GM12891 (cell line): ENCODE measurements around the gene SLC23A3.

ENCODE experiments used
- POLR2A ChIP-seq: IDR thresholded peaks from 2 replicates; pipeline ENCODE4 v1.6.1; 2011; ENCODE audit warnings: low read depth, low read length, control low read depth
- POLR2AphosphoS5 ChIP-seq: IDR thresholded peaks from 2 replicates; pipeline ENCODE4 v1.6.1; 2011; ENCODE audit warnings: low read depth, low read length, control low read depth
- TAF1 ChIP-seq: IDR thresholded peaks from 2 replicates; pipeline ENCODE4 v1.6.1; 2011; ENCODE audit warnings: low read depth, low read length, control low read depth

DNA sequence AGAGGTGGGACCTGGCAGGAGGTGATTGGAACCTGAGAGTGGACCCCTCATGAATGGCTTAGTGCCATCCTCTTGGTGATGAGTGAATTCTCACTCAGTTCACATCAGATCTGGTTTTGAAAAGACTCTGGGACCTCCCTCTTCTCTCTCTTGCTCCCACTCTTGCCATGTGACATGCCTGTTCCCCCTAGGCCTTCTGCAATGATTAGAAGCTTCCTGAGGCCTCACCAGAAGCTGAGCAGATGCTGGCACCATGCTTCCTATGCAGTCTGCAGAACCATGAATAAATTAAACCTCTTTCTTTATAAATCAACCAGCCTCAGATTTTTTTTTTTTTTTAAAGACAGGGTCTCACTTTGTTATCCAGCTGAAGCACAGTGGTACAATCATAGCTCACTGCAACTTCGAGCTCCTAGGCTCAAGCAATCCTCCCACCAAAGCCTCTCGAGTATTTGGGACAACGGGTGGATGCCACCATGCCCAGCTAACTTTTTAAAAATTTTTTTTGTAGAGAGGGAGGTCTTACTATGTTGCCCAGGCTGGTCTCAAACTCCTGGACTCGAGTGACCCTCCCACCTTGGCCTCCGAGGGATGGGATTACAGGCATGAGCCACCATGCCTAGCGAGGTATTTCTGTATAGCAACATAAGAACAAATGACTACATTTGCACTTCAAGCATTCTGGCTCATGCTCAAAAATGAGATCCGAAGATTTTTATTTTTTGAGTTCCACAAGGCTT, 34.8 kb upstream of the SLC23A3 start:
- TF ChIP-seq TAF1 (no peak), POLR2A (no peak), POLR2AphosphoS5 (no peak)
